ENCODE data around the gene MACROD2. TPM values are rescaled to one million over a fixed set of nuclear protein-coding genes. Genes with fewer than 3 reads are reported as not detected.

MACROD2 gene
- total RNA-seq, 1 experiment from 2014 or later = 3.7 TPM

DNA sequence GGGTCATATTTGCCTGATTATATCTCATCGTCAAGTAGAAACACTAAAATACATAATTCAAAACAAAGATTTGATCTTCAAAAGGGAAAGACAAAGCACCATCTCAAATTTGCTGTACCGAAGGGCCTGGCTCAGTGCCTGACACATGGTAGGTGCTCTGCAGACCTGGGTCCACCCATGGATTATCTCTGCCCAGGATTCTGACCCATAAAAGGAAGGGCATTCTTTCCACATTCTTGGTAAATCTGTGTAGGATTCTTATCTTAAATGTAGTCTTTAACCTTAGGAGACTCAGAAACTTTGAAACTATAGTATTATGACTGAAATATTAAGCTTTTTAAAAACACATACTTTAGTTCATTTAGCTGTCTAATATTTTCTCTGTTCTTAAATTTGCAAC is 616.2 kb downstream of the MACROD2 start:
- Histone ChIP-seq H2AFZ (ENCODE audit: low read depth, low read length, poor library complexity, severe bottlenecking) (no peak overlapping the region), H3K4me1 (ENCODE audit: control insufficient read depth in 1 of 2, insufficient read depth in 2 of 2, low read length in 2 of 2) (no peaks in the 10 kb centered on the region), H3K9me2 (ENCODE audit: insufficient read depth) (no peaks in the 10 kb centered on the region), H3K27ac (ENCODE audit: low read depth, low read length) (no peak overlapping the region), H3K4me2 (ENCODE audit: low read length) (no peak overlapping the region), H4K20me1 (ENCODE audit: insufficient read depth) (no peaks in the 10 kb centered on the region), H3K27me3 (ENCODE audit: insufficient read depth, low read length) (no peaks in the 10 kb centered on the region), H3K79me2 (ENCODE audit: insufficient read depth, low read length) (no peaks in the 10 kb centered on the region), H3K4me3 (replicated peaks in 1 of 2; ENCODE audit: low read depth in 1 of 2, low read length in 2 of 2) (no peak overlapping the region), H3K9ac (ENCODE audit: low read length) (no peak overlapping the region), H3K9me3 (ENCODE audit: control insufficient read depth in 1 of 2, insufficient read depth in 1 of 2, low read depth in 1 of 2, low read length in 2 of 2) (no peaks in the 10 kb centered on the region), H3K36me3 (ENCODE audit: control insufficient read depth in 1 of 2, insufficient read depth in 2 of 2, low read length in 2 of 2) (no peaks in the 10 kb centered on the region)
- BruUV-seq (replicated peaks) = no TSS peak
- intact Hi-C loops (cut with micrococcal nuclease) = no loop called here
- TF ChIP-seq ZFX (IDR thresholded peaks at IDR 0.05) = no peak
- TF ChIP-seq EZH2phosphoT487 (IDR thresholded peaks at IDR 0.05; ENCODE audit: borderline replicate concordance) = no peak
- TF ChIP-seq, protein P1, sequence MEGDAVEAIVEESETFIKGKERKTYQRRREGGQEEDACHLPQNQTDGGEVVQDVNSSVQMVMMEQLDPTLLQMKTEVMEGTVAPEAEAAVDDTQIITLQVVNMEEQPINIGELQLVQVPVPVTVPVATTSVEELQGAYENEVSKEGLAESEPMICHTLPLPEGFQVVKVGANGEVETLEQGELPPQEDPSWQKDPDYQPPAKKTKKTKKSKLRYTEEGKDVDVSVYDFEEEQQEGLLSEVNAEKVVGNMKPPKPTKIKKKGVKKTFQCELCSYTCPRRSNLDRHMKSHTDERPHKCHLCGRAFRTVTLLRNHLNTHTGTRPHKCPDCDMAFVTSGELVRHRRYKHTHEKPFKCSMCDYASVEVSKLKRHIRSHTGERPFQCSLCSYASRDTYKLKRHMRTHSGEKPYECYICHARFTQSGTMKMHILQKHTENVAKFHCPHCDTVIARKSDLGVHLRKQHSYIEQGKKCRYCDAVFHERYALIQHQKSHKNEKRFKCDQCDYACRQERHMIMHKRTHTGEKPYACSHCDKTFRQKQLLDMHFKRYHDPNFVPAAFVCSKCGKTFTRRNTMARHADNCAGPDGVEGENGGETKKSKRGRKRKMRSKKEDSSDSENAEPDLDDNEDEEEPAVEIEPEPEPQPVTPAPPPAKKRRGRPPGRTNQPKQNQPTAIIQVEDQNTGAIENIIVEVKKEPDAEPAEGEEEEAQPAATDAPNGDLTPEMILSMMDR (IDR thresholded peaks at IDR 0.05 in 2 of 3, conservative IDR thresholded peaks at IDR 0.05 in 1 of 3; ENCODE audit: borderline replicate concordance in 1 of 3, insufficient read depth in 1 of 3, low read depth in 2 of 3, low read length in 2 of 3) = no peak
- TF ChIP-seq, protein P2, sequence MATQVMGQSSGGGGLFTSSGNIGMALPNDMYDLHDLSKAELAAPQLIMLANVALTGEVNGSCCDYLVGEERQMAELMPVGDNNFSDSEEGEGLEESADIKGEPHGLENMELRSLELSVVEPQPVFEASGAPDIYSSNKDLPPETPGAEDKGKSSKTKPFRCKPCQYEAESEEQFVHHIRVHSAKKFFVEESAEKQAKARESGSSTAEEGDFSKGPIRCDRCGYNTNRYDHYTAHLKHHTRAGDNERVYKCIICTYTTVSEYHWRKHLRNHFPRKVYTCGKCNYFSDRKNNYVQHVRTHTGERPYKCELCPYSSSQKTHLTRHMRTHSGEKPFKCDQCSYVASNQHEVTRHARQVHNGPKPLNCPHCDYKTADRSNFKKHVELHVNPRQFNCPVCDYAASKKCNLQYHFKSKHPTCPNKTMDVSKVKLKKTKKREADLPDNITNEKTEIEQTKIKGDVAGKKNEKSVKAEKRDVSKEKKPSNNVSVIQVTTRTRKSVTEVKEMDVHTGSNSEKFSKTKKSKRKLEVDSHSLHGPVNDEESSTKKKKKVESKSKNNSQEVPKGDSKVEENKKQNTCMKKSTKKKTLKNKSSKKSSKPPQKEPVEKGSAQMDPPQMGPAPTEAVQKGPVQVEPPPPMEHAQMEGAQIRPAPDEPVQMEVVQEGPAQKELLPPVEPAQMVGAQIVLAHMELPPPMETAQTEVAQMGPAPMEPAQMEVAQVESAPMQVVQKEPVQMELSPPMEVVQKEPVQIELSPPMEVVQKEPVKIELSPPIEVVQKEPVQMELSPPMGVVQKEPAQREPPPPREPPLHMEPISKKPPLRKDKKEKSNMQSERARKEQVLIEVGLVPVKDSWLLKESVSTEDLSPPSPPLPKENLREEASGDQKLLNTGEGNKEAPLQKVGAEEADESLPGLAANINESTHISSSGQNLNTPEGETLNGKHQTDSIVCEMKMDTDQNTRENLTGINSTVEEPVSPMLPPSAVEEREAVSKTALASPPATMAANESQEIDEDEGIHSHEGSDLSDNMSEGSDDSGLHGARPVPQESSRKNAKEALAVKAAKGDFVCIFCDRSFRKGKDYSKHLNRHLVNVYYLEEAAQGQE (IDR thresholded peaks at IDR 0.05; ENCODE audit: low read depth) = no peak
- TF ChIP-seq SIN3A (IDR thresholded peaks at IDR 0.05; ENCODE audit: low read depth) = no peak
- TF ChIP-seq ELF1 (IDR thresholded peaks at IDR 0.05; ENCODE audit: borderline replicate concordance, low read depth) = no peak
- TF ChIP-seq POLR2AphosphoS5 (IDR thresholded peaks at IDR 0.05; ENCODE audit: low read depth, low read length) = no peak
- TF ChIP-seq, protein P3, sequence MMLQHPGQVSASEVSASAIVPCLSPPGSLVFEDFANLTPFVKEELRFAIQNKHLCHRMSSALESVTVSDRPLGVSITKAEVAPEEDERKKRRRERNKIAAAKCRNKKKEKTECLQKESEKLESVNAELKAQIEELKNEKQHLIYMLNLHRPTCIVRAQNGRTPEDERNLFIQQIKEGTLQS (IDR thresholded peaks at IDR 0.05) = no peak
- ChIA-PET CTCF (no interaction called here), POLR2A (no interaction called here), RAD21 (ENCODE audit: low non-redundant PET in 1 of 2, low total read pairs in 2 of 2, uncharacterized antibody in 2 of 2, unreplicated experiment in 2 of 2) (no interaction called here)
- no peak for DNase-seq (ENCODE audit: low read depth, low spot score)
- ATAC-seq = no peak

All from HCT116 (cell line).